DOHH2 (cell line): ENCODE results near the gene GAB2.

Experiments
- EZH2phosphoT487 ChIP-seq: fragments of 200-600 bp; sonication (generic); IDR thresholded peaks from 2 replicates; pipeline ENCODE4 v1.6.1; 2017; ENCODE audit warnings: borderline replicate concordance, mild to moderate bottlenecking, antibody characterized with exemption, low read length, moderate library complexity, mixed read lengths
- TF ChIP-seq, protein P1 (sequence below): fragments of 200-600 bp; sonication (generic); IDR thresholded peaks from one replicate; pipeline ENCODE4 v1.5.1; 2014; ENCODE audit warnings: antibody characterized with exemption, mild to moderate bottlenecking, low read depth, low read length; ENCODE audit not compliant: poor library complexity, severe bottlenecking

DNA sequence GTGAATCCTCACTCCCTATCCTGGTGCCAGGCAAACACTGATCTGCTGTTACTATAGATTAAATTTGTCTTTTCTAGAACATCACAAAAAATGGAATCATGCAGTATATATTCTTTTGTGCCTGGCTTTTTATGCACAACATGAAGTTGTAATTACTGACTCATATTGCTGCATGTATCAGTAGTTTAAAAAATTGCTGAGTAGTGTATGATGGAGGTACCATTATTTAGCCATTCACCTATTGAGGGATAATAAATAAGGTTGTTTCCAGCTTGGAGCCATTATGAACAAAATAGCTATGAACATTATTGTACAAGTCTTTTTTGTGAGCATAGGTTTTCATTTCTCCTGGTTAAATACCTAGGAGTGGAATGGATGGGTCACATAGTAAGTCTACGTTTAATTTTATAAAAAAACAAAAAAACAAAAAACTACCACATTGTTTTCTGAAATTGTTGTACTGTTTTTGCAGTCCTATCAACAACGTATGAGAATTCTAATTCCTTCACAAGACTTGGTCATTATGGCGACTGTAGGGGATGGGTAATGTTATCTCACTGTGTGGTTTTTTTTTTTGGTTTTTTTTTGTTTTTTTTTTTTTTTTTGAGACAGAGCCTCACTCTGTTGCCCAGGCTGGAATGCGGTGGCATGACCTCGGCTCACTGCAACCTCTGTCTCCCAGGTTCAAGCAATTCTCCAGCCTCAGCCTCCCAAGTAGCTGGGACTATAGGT is 117.3 kb downstream of the GAB2 start:
- TF ChIP-seq, protein P1, sequence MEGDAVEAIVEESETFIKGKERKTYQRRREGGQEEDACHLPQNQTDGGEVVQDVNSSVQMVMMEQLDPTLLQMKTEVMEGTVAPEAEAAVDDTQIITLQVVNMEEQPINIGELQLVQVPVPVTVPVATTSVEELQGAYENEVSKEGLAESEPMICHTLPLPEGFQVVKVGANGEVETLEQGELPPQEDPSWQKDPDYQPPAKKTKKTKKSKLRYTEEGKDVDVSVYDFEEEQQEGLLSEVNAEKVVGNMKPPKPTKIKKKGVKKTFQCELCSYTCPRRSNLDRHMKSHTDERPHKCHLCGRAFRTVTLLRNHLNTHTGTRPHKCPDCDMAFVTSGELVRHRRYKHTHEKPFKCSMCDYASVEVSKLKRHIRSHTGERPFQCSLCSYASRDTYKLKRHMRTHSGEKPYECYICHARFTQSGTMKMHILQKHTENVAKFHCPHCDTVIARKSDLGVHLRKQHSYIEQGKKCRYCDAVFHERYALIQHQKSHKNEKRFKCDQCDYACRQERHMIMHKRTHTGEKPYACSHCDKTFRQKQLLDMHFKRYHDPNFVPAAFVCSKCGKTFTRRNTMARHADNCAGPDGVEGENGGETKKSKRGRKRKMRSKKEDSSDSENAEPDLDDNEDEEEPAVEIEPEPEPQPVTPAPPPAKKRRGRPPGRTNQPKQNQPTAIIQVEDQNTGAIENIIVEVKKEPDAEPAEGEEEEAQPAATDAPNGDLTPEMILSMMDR: no peak
- TF ChIP-seq EZH2phosphoT487: no peak
